Osteocyte (in vitro differentiated cells): ENCODE measurements around the gene ALOX15B. TPM values are rescaled to one million over a fixed set of nuclear protein-coding genes. Genes with fewer than 3 reads are reported as not detected.
"Not testable (repeated sequence)": the region's sequence is repeated elsewhere in the genome, so short reads cannot be mapped to it uniquely, and the experiment has no call there.

Experiments used
- DNase-seq: peaks from one replicate; pipeline ENCODE4 v3.0.0; 2021; ENCODE audit warnings: mixed read lengths; ENCODE audit not compliant: unreplicated experiment; ENCODE audit errors: extremely low spot score
- H3K27ac Mint-ChIP-seq: one replicate; pipeline ENCODE4 v1.8.0; 2021; ENCODE audit warnings: mild to moderate bottlenecking, mixed read lengths; ENCODE audit not compliant: unreplicated experiment
- H3K27me3 Mint-ChIP-seq: one replicate; pipeline ENCODE4 v1.8.0; 2021; ENCODE audit warnings: mixed read lengths; ENCODE audit not compliant: unreplicated experiment
- H3K36me3 Mint-ChIP-seq: one replicate; pipeline ENCODE4 v1.8.0; 2021; ENCODE audit warnings: mixed read lengths; ENCODE audit not compliant: unreplicated experiment
- H3K4me1 Mint-ChIP-seq: one replicate; pipeline ENCODE4 v1.8.0; 2021; ENCODE audit warnings: mixed read lengths; ENCODE audit not compliant: unreplicated experiment
- H3K4me3 Mint-ChIP-seq: one replicate; pipeline ENCODE4 v1.8.0; 2021; ENCODE audit warnings: mild to moderate bottlenecking, moderate library complexity, mixed read lengths; ENCODE audit not compliant: unreplicated experiment
- H3K9me3 Mint-ChIP-seq: one replicate; pipeline ENCODE4 v1.8.0; 2021; ENCODE audit warnings: mixed read lengths; ENCODE audit not compliant: unreplicated experiment
- CTCF ChIP-seq: fragments of 200-600 bp; sonication (generic); IDR thresholded peaks from 2 replicates; pipeline ENCODE4 v1.5.0; 2021; ENCODE audit warnings: antibody characterized with exemption, mild to moderate bottlenecking, moderate library complexity
- total RNA-seq: library from RNA; stranded (reverse); gene quantifications from 2 replicates; pipeline ENCODE4 v1.2.1, GENCODE V29; 2021

The ALOX15B gene
- total RNA-seq, 1 donor from 2014 or later: not detected

GRCh38 chr17:8075574-8076342, 36.9 kb downstream of the ALOX15B start:
- Mint-ChIP-seq H3K27me3 (peaks cover 74% of the 10 kb centered on the region), H3K4me1 (peaks cover 23% of the 10 kb centered on the region), H3K27ac (no peak overlapping the region), H3K4me3 (no peak overlapping the region), H3K9me3 (no peaks in the 10 kb centered on the region), H3K36me3 (no peaks in the 10 kb centered on the region)
- no peak for TF ChIP-seq CTCF
- no peak for DNase-seq

DNA sequence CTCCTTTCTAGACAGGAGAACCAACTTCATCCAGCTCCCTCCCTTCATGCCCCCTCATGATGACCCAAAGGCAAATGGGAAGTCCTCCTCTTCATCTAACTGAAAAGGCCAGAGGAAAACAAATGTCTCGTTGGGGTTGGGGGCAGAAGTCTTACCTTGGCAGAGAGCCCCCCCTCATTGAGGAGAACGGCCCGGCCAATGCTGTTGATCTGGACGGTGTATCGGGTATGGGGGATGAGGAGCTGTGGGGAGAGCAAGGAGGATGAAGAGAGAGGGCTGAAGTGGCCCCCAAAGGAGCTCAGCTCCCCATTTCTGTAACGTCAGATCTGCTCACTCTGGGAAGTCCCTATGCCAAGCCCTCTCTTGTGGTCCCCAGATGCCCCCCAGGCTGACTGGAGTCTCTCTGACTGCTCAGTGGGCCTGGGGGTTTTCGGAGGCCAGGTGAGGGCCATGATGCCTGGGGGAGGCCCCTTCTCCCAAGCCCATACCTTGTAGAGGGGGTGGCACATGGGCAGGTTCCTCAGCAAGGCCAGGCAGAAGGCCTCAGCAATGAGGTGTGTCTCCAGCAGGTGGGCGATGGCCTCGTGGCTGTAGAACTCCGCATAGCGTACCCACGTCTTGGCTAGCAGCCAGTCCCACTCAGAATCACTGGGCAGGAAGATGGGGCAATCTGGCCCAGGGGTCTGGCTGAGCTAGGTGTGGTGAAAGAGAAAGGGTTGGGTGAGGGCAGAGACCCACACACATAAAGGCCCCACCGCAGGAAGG, 37.8 kb downstream of the ALOX15B start:
- Mint-ChIP-seq H3K4me1 (peaks cover 23% of the 10 kb centered on the region), H3K27ac (no peak overlapping the region), H3K36me3 (no peaks in the 10 kb centered on the region), H3K9me3 (no peaks in the 10 kb centered on the region), H3K4me3 (no peak overlapping the region), H3K27me3 (peaks cover 64% of the 10 kb centered on the region)
- no peak for TF ChIP-seq CTCF
- DNase-seq: no peak

- peaks cover 65% of the 10 kb centered on the region for H3K27me3 Mint-ChIP-seq
- not testable (repeated sequence) for H3K36me3 Mint-ChIP-seq, H3K9me3 Mint-ChIP-seq, H3K4me3 Mint-ChIP-seq, H3K27ac Mint-ChIP-seq, DNase-seq
- H3K4me1 Mint-ChIP-seq: peaks cover 19% of the 10 kb centered on the region
Measured at GRCh38 chr17:8077939-8078338, 39.1 kb downstream of the ALOX15B start.

- no peaks in the 10 kb centered on the region for H3K9me3 Mint-ChIP-seq
- no peak overlapping the region for H3K27ac Mint-ChIP-seq
- DNase-seq: peak; percentile 91
- no peaks in the 10 kb centered on the region for H3K36me3 Mint-ChIP-seq
- peak; percentile 97 for TF ChIP-seq CTCF
- H3K27me3 Mint-ChIP-seq: peaks cover 60% of the 10 kb centered on the region
- H3K4me3 Mint-ChIP-seq: peak overlapping the region; percentile 73
- peaks cover 11% of the 10 kb centered on the region for H3K4me1 Mint-ChIP-seq
Measured at GRCh38 chr17:8079291-8080207, 40.7 kb downstream of the ALOX15B start.

DNA sequence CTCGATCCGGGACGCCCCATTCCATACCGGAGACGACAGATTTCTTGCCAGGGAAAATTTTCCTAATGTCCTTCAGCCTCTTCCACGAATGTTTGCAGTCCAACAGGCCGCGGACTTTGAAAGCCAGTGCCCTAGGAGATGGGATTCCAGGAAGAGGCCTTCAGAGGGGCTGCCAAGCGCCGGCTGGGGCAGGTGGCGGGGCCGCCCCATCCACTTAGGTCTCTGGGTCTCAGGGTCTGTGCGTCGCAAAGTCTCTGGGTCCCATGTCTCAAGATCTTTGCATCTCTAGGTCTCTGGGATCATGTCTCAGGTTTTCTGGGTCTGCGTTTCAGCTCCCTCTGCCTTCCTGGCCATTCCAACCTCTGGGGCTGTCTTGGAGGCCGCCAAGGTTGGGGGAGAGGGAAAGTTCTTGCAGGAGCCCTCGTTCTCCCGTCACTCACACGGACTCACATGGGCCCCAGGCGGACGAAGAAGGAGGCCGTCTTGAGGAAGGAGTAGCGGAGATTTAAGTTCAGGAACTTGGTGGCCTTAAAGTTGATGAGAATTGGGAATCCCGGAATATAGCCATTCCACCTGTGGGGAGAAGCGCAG, 41.4 kb downstream of the ALOX15B start:
- no peaks in the 10 kb centered on the region for H3K9me3 Mint-ChIP-seq
- TF ChIP-seq CTCF: no peak
- peaks cover 57% of the 10 kb centered on the region for H3K27me3 Mint-ChIP-seq
- peaks cover 11% of the 10 kb centered on the region for H3K4me1 Mint-ChIP-seq
- H3K27ac Mint-ChIP-seq: no peak overlapping the region
- H3K36me3 Mint-ChIP-seq: no peaks in the 10 kb centered on the region
- DNase-seq: no peak
- peak overlapping the region; percentile 73 for H3K4me3 Mint-ChIP-seq
